BE2C (cell line): ENCODE data around the gene GFY.

Experiments
- DNase-seq: peaks from one replicate; pipeline ENCODE4 v3.0.0-alpha.2; 2020
- H3K27me3 ChIP-seq: fragments of 250-450 bp; sonication (Bioruptor Pico); 2 replicates; pipeline ENCODE4 v1.5.1; 2020; ENCODE audit warnings: mild to moderate bottlenecking
- H3K36me3 ChIP-seq: fragments of 250-450 bp; sonication (Bioruptor Pico); 2 replicates; pipeline ENCODE4 v1.5.1; 2020; ENCODE audit warnings: mild to moderate bottlenecking
- H3K4me1 ChIP-seq: fragments of 250-450 bp; sonication (Bioruptor Pico); 2 replicates; pipeline ENCODE4 v1.5.1; 2020
- H3K4me3 ChIP-seq: 2 replicates; pipeline ENCODE4 v1.5.1; 2011; ENCODE audit warnings: low read depth, low read length
- H3K9me3 ChIP-seq: fragments of 250-450 bp; sonication (Bioruptor Pico); 2 replicates; pipeline ENCODE4 v1.5.1; 2020
- CTCF ChIP-seq: IDR thresholded peaks from 2 replicates; pipeline ENCODE4 v1.5.1; 2012; ENCODE audit warnings: mild to moderate bottlenecking, low read depth, low read length

Gene GFY

GRCh38 chr19:49433240-49433901 lies 8.2 kb downstream of the GFY start:
- DNase-seq: no peak
- TF ChIP-seq CTCF: no peak
- Histone ChIP-seq H3K27me3 (peaks cover 55% of the 10 kb centered on the region), H3K4me3 (no peak overlapping the region), H3K36me3 (no peaks in the 10 kb centered on the region), H3K9me3 (no peaks in the 10 kb centered on the region), H3K4me1 (no peaks in the 10 kb centered on the region)

GRCh38 chr19:49434907-49435583 lies 9.9 kb downstream of the GFY start:
- no peak for TF ChIP-seq CTCF
- no peak for DNase-seq
- no peaks in the 10 kb centered on the region for H3K36me3 ChIP-seq
- no peaks in the 10 kb centered on the region for H3K4me1 ChIP-seq
- H3K4me3 ChIP-seq: no peak overlapping the region
- H3K27me3 ChIP-seq: peaks cover 58% of the 10 kb centered on the region
- H3K9me3 ChIP-seq: no peaks in the 10 kb centered on the region

DNA sequence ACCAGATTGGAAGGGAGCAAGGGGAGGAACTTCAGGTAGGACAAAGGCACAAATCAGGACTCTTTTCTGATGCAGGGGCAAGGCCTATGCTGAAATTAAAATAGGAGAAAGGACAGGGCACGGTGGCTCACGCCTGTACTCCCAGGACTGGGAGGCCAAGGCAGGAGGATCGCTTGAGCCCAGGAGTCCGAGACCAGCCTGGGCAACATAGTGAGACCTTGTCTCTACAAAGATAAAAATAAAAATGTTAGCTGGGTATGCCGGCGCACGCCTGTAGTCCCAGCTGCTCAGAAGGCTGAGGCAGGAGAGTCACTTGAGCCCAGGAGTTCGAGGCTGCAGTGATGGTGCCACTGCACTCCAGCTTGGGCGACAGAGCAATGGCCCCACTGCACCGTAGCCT lies 10.5 kb downstream of the GFY start:
- no peak overlapping the region for H3K4me3 ChIP-seq
- H3K4me1 ChIP-seq: no peaks in the 10 kb centered on the region; the same call in 1 of the 2 replicates
- peaks cover 63% of the 10 kb centered on the region for H3K27me3 ChIP-seq

GRCh38 chr19:49436381-49437017 lies 11.3 kb downstream of the GFY start:
- TF ChIP-seq CTCF: no peak
- H3K36me3 ChIP-seq: no peaks in the 10 kb centered on the region
- peak overlapping the region; percentile 22; the same call in 1 of the 2 replicates for H3K4me3 ChIP-seq
- H3K9me3 ChIP-seq: no peaks in the 10 kb centered on the region
- peaks cover 67% of the 10 kb centered on the region for H3K27me3 ChIP-seq
- no peaks in the 10 kb centered on the region; the same call in 1 of the 2 replicates for H3K4me1 ChIP-seq
- peak; percentile 81 for DNase-seq

More for the DNA sequence above, 10.5 kb downstream of the GFY start:
- DNase-seq: no peak
- TF ChIP-seq CTCF: no peak
- Histone ChIP-seq H3K36me3 (no peaks in the 10 kb centered on the region), H3K9me3 (no peaks in the 10 kb centered on the region)

GRCh38 chr19:49437231-49437630 lies 12.0 kb downstream of the GFY start:
- DNase-seq: peak; percentile 67
- no peak for TF ChIP-seq CTCF
- Histone ChIP-seq H3K36me3 (no peaks in the 10 kb centered on the region), H3K9me3 (no peaks in the 10 kb centered on the region), H3K27me3 (peaks cover 68% of the 10 kb centered on the region), H3K4me3 (no peak overlapping the region), H3K4me1 (peaks cover 4% of the 10 kb centered on the region; the same call in 1 of the 2 replicates)
